Adipose tissue (tissue), 3 donors: Measurements from ENCODE around the gene PSMC5. TPM values are rescaled to one million over a fixed set of nuclear protein-coding genes. Genes with fewer than 3 reads are reported as not detected.

Source experiments
- H3K27ac ChIP-seq: one replicate; pipeline ENCODE4 v1.5.1; 2013; ENCODE audit warnings: low read depth, low read length
- WGBS, 3 donors: extraction: QIAGEN DNeasy Blood & Tissue Kit; methylation state at CpG; one replicate each; pipeline ENCODE4 v1.1.7; 2013; 5-methylcytosine and 5-hydroxymethylcytosine counted together
- polyA plus RNA-seq, 3 donors: library from polyadenylated mRNA; stranded (reverse); fragments of 200-250 nt; gene quantifications; one replicate each; pipeline ENCODE4 v1.2.3, GENCODE V29; 2013
- donor health status: healthy with polysubstance abuse.
- donor health status: Bipolar disorder and iron deficiency.
- donor health status: healthy.

The PSMC5 gene
- polyA plus RNA-seq, 3 donors: 78.4 to 204 (median 141) TPM

DNA sequence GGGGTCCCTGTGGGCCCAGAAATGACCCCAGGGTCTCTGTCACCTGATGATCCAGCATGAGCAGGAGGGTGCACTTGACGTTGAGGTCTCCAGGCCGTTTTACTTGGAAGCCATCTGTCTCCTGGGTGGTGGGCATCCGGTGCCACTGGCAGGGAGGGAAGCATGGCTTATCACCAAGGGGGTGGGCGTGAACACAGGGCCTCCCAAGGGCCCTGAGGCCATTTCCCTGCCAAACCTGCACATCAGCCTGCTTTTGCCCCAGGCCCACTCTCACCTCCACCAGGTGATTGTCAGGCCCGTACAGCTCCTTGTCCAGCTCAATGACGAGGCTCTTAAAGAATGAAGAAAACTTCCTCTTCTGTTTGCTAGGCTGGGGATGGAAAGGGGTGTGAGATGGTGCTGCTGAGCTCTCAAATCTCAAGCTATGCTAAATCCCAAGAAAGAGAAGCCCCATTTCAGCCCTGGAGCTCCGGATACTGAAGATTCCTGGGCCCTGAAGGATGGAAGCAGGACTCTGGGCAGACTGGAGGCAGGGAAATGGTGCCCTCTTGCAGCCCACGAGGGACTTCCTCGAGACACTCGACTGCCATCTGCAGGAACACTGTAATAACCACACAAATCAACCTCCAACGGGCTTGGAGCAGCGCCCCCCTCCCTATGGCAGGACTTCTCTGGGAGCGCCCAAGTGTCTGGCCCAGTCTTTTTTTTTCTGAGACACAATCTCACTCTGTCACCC lies 7.4 kb downstream of the PSMC5 start:
- no peak overlapping the region for H3K27ac ChIP-seq
- WGBS, 3 donors: 42 to 48% (median 42%) methylated on average over 13 of the region's 13 CpGs

GRCh38 chr17:63835167-63835720 lies 8.0 kb downstream of the PSMC5 start:
- H3K27ac ChIP-seq: no peak overlapping the region
- WGBS, 3 donors: 81 to 86% (median 85%) methylated on average over 9 of the region's 9 CpGs

- WGBS, 3 donors: 91 to 99% (median 98%) methylated on average over 7 of the region's 7 CpGs
These were observed 9.6 kb downstream of the PSMC5 start for GRCh38 chr17:63836811-63837210.

DNA sequence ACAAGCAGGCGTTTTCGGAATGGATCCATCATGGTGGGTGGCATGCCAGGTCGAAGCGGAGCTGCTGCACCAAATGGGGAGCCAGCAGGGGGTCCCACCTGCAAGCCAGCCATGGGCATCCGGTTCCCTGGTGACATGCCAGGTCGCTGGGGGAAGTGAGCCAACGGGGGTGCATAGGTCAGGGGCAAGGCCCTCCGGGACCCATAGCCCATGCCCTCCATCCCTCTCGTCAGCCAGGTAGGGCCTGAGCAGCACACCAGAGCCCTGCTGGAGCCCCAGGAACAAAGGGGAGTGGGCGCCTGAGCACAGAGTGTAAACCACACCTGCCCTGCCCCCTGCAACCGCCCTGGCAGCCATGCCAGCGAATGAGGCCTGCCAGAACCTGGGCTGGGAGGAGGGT lies 10.2 kb downstream of the PSMC5 start:
- no peak overlapping the region for H3K27ac ChIP-seq
- 85 to 93% (median 87%) methylated on average over 10 to 12 of the region's 12 CpGs for WGBS, 3 donors

More at GRCh38 chr17:63836811-63837210, 9.6 kb downstream of the PSMC5 start:
- H3K27ac ChIP-seq: no peak overlapping the region

- 70 to 85% (median 75%) methylated on average over 5 of the region's 5 CpGs for WGBS, 3 donors
- H3K27ac ChIP-seq: peak overlapping the region; percentile 49
These were observed 10.8 kb downstream of the PSMC5 start for GRCh38 chr17:63837962-63838600.

GRCh38 chr17:63838631-63839171 lies 11.5 kb downstream of the PSMC5 start:
- WGBS, 3 donors: 28 to 38% (median 31%) methylated on average over 6 to 7 of the region's 7 CpGs

DNA sequence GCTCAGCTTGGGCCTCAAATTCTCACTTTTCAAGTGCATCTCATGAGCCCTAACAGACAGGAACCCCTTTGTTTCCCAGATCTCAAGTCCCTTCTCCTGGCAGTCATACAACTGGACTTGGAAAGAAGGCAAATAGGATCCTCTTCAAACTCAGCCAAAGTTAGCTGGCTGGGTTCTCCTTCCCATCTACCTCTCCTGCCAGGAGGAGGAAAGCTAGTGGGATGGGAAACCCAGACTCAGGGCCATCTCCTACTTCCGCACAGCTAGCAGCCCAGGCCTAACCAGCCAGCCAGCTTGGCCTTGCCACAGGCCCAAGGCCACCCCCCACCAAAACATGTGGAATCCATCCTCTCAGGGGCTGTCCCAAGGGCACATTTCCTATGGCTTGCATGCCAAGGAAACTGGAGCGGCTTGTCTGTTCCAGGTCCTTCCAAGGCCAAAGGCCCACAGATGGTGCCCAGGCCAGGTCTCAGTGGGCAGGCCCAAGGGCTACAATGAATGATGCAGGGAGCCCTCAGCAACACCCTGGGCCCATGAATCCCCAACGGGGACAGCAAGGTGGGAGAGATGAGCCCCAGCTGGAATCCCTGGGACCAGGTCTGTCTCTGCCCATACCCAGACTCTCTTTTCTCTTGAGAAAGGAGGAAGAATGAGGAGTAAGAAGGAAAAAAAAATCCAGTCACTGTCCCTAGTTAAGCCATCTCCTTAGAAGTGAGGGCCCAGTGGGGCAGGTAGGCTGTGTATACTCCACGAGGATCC lies 13.5 kb downstream of the PSMC5 start:
- H3K27ac ChIP-seq: peak overlapping the region; percentile 13
- 34 to 53% (median 51%) methylated on average over 4 of the region's 4 CpGs for WGBS, 3 donors

More at GRCh38 chr17:63838631-63839171, 11.5 kb downstream of the PSMC5 start:
- no peak overlapping the region for H3K27ac ChIP-seq

- 3 to 6% (median 4%) methylated on average over 26 of the region's 26 CpGs for WGBS, 3 donors
- peak overlapping the region; percentile 77 for H3K27ac ChIP-seq
These were observed 14.3 kb downstream of the PSMC5 start for GRCh38 chr17:63841350-63842172.

- 0 to 1% (median 0%) methylated on average over 23 to 36 of the region's 36 CpGs for WGBS, 3 donors
- peak overlapping the region; percentile 77 for H3K27ac ChIP-seq
These were observed 14.9 kb downstream of the PSMC5 start for GRCh38 chr17:63842173-63842539.

DNA sequence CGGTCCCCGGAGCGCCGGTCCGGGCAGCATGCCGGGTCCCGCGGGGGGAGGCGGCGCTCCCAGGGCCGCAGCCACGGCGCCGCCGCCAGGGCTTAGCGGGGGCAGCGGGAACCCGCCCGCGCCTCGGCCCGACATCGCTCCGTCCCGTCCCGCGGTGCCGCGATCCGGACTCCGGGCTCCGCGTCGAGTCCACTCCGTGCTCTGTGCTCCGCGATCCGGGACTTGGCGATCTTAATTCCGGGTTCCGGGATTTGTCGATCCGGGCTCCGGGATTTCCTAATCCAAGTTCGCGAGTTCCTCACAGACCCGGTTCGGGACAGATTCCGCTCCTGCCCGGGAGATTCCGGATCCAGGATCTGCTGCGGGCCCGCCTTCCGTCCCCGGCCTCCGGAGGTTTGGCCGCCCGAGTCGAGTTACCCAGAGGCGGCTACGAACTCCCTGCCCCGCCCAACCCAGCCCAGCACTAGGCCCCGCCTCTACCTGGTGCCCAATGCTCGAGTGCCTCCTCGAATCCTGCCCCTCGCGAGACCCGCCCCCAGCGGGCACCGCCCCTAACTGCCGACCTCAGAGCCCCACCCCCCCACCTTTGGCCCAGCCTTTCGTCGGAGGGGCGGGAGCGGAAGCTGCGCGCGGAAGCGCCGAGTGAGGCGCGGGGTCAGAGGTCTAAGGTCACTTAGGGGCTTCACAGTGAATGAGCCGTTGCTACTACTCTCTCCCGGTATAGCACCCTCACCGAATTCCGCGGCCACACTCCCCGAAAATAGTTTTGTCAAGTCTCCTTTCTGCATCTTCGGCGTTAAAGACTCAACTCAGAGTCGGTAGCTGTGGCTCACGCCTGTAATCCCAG lies 15.5 kb downstream of the PSMC5 start, which contains the start of gene SMARCD2:
SMARCD2 (minus strand) TSS at position 146 of the 847 bp plus-strand sequence; CDS start at position 135, 11 bp downstream.
- peak within 1 kb of the TSS; percentile 77 for H3K27ac ChIP-seq
- 0% methylated on average over 75 to 92 of the region's 92 CpGs for WGBS, 3 donors

DNA sequence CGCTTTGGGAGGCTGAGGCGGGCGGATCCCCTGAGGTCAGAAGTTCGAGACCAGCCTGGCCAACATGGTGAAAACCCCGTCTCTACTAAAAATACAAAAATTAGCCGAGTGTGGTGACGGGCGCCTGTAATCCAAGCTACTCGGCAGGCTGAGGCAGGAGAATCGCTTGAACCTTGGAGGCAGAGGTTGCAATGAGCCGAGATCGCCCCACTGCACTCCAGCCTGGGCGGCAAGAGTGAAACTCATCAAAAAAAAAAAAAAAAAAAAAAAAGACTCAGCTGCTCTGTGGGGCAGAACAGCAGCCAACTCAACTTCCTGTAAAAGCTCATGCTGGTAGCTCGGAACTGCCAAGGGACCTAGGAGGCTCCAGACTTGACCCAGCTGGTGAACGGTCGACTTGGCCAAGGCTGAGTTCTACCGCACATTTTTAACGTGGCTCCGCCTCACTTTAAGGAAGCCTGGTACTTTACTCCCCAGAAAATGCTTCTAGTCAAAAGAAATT lies 16.2 kb downstream of the PSMC5 start:
- WGBS, 3 donors: 2 to 10% (median 2%) methylated on average over 19 of the region's 19 CpGs
- peak overlapping the region; percentile 77 for H3K27ac ChIP-seq

- 49 to 79% (median 55%) methylated on average over 9 of the region's 9 CpGs for WGBS, 3 donors
These were observed 16.9 kb downstream of the PSMC5 start for GRCh38 chr17:63843910-63844677.

DNA sequence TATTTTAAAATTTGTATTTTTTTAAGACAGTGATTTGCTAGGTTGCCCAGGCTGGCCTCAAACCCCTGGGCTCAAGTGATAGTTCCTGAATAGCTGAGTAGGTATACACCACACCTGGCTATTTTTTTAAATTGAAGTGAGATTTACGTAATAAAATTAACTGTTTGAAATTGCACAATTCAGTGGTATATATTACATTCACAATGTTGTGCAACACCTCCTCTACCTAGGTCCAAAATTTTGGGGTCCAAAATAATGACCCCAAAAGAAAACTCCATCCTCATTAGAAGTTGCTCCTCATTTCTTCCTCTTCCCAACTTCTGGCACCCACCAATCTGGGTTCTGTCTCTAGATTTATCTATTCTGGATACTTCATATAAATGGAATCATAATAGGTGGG lies 18.3 kb downstream of the PSMC5 start:
- 41 to 79% (median 46%) methylated on average over 1 of the region's 1 CpG for WGBS, 3 donors
- no peak overlapping the region for H3K27ac ChIP-seq

More at GRCh38 chr17:63843910-63844677, 16.9 kb downstream of the PSMC5 start:
- H3K27ac ChIP-seq: peak overlapping the region; percentile 34

DNA sequence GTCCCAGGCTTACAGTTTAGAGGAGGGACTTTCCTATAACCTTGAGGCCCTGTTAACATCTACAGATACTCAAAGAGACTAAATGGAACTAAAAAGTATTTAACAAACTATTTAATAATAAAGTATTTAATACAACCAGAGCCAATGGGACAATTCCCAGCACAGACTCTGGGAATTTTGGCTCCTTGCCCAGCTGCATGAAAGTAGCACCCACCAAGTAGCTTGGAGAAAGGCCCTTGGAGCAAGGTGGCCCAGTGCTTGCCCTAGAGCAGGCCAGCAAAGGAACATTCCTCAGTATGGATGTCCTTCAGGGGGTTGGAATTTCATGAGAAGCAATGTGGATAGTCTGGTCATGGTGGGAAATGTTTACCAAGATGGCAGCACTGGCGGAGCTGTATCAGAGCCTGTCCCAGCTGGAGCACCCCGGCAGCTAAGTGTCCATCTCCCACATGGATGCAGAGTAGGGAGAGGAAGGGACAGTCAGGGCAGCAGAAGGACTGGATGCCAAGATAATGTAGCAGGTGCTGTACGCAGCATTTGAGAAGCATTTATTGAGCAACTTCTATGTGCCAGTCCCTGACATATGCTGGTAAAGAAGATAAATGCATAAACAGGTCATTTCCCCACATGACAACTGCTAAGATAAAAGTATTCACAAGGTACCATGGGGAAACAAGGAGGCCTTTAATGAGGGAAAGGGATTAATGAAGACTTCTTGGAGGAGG lies 20.5 kb downstream of the PSMC5 start:
- WGBS, 3 donors: 77 to 98% (median 96%) methylated on average over 3 of the region's 3 CpGs
- H3K27ac ChIP-seq: no peak overlapping the region
